Stimulated activated CD8-positive, alpha-beta memory T cell treated with anti-CD3 and anti-CD28 coated beads, Interleukin-4, amount 100 ng/mL, for 24 hours (primary cell): Measurements from ENCODE around the gene SPATA32.

Experiments
- DNase-seq: peaks from one replicate; pipeline ENCODE4 v3.0.0-alpha.2; 2020; ENCODE audit warnings: low read depth

SPATA32 gene

GRCh38 chr17:45293413-45294211, 31.7 kb upstream of the SPATA32 start:
- no peak for DNase-seq

DNA sequence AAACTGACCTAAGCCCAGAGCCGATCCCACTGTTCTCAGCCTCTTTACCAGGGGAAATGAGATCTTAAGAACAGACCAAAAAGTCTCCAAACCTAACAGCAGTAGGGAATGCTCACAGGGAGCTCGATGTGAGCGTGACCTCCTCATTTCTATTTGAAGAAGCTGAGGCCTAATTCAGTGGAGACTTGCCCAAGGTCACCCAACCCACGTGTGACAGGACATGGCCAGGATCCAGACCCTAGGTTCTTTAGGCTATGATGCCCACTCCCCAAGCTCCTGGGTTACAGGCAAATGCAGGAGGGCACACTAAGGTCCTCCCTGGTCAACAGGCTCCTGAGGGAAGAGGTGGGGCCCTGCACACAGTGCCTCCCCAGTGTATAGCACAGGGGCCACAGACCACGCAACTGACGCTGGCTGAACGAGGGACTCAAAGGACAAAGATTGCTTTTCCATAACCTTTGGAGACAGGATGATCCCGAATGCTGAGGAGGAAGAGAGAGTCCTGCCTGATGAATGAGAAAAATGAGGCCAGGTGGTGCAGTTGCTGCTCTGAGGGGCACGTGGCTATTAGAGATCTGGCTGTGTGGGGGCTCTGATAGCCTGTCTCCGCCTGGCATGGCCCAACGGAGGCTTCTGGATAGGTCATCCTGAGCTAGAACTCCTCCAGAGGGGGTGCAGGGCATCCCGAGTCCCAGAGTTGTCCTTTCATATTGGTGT, 31.0 kb upstream of the SPATA32 start:
- no peak for DNase-seq

DNA sequence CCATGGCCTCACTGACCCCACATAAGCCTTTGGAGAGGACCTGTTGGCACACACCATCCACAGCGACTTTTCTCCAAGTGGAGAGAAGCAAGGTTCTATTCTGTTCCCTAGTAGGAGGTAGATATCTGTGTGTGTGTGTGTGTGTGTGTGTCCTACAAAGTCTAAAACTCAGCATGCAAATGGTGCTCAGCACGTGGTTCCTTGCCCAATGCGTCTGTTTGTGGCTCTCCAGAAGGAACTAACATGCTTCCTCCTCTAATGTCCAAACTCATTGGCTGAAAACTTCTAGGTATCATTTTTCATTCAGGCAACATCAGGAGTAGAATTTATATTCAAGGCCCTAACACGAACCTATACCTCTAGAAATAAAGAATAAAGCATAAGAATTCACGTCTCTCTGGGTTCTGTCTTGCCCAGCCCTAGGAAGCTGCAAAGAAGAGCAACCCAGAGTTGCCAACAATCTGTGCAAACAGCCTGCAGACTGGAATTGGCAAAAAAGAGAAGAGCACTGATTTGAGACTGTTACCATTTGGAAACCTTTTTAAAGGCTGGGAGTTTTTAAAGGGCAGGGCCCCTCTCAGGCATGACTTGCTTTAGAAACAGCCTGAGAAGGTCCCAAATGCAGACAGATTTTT, 29.4 kb upstream of the SPATA32 start:
- no peak for DNase-seq

DNA sequence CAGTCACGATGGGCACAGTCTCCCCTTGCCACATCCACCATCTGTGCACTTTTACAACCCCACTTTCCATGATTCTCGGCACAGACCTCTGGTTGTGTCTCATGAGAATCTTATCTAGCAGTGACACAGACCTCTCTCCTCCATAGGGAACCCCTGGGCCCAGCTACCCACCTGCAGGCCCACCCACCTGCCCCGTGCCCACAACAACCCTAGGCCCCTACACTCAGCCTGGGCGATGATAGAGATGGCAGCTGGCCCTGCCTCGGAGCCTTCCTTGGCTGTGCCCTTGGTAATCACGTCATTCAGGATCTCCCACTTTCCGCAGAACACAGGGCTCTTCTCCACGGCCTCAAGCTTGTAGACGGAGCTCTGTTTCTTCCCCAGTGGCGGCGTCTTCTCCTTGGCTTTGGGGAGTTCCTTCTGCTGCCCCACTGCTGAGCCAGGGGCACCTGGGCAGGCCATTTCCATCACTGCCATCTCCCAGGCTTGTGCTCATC, 28.4 kb upstream of the SPATA32 start:
- DNase-seq: no peak

DNA sequence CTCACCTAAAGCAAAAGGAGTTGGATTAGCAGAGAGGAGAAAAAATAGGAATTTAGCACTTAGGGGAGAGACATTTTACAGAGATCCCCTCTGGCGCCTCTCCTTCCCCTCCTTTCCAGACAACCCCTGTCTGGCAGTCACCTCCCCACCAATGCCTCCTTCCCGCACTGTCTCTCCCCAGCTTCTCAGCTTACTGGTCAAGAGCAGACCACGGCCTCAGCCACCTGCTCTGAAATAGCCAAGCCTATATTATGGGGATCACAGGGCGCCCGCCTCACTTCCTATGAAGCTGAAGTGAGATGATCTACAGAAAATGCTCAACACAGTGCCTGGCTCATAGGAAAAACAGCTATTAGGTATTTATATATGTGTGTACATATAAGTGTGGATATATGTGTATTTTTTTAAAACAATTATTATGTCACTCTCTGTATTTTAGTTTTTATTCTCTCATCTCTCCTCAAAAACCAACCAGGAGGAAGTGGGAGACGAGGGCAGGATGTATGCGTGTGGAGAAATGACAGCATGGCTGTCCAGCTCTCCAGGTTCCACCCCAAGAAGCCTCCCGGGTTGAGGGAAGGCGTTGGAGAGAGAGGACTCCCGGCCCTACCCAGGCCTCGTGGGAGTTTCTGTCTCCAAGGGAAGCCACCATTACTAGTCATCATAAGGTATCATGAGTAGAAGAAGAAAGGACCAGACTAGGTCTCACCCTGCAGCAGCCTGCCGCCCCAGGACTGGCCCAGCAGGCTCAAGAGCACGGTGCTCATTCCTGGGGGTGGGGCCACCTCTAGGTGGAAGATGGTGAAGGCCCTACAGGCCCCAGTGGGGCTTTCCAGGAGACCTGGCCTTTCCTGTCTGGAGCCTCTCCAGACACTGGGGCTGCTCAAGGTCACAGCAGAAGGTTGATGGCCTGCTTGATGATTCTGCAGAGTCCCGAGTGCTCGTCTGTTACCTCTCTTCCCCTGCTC, 27.7 kb upstream of the SPATA32 start:
- no peak for DNase-seq

GRCh38 chr17:45288825-45289224, 26.9 kb upstream of the SPATA32 start:
- no peak for DNase-seq

- no peak for DNase-seq
Observed at GRCh38 chr17:45287526-45288500, 25.9 kb upstream of the SPATA32 start.

DNA sequence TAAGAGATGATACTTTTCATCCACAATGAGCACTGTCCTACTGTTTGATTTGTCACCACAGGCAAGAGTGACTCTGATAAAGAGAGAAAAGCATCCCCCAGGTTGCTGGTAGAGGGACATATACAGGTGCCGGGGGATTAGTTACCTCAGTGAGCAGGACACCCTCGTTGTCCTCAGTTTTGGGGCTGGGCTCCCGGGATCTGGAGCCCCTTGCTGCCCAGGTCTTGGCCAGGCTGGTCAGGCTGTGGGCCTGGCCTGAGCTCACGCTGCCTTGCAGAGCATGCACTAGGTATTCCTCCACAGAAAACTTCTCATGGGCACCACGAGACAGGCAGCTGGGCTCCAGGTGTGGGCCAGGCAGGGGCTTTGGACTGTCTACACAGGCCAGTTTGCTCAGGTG, 24.4 kb upstream of the SPATA32 start:
- DNase-seq: no peak

DNA sequence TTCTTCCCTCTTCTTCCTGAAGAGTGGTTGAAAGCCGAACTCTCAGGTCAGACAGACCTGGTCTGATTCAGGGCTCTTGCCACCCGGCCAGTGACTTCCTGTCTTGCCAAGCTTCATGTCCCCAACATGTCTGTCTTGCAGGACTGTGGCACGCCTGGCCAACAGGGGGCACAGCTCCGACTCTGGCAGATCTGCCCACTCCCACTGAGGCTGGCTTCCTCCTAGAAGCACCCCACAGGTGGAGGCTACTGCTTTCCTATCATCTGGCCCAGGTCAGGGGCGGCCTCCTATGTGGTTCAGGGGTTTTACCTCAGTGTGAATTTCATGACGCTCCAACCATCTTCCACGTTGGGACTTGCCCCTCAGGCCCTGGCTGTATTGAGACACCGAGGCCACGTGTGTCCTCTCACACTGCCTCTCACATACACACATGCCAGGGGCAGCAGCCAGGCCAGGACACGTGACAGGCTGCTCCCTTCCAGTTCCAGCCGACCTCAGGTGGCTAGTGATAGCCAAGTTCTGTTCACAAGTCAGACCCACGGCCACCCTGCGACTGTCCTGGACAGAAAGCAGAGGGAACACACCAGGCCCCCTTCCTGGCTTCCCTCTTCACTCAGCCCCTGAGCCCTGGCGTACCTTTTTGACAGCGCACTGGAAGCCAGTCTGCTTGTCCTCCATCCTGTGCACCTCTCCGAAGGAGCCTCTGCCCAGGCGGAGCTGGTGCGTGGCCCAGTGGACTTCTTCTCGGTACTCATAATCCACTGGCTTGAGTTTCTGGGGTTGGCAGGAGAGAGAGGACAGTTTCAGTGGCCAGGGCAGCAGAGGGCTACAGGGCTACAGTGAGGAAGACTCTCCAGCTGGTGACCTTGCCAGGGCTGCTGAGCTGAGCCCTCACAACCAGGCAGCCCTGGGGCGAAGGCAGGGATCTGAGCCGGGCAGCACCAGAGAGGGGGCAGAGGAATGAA, 22.6 kb upstream of the SPATA32 start:
- DNase-seq: peak; percentile 33

- DNase-seq: no peak
Observed at GRCh38 chr17:45283711-45284110, 21.8 kb upstream of the SPATA32 start.

- no peak for DNase-seq
Observed at GRCh38 chr17:45282683-45283644, 21.1 kb upstream of the SPATA32 start.

- no peak for DNase-seq
Observed at GRCh38 chr17:45279898-45280297, 18.0 kb upstream of the SPATA32 start.

GRCh38 chr17:45277992-45278391, 16.1 kb upstream of the SPATA32 start:
- DNase-seq: no peak

GRCh38 chr17:45277216-45277849, 15.4 kb upstream of the SPATA32 start:
- DNase-seq: peak; percentile 79

GRCh38 chr17:45276031-45276430, 14.1 kb upstream of the SPATA32 start:
- DNase-seq: no peak

GRCh38 chr17:45274033-45274432, 12.1 kb upstream of the SPATA32 start:
- no peak for DNase-seq

DNA sequence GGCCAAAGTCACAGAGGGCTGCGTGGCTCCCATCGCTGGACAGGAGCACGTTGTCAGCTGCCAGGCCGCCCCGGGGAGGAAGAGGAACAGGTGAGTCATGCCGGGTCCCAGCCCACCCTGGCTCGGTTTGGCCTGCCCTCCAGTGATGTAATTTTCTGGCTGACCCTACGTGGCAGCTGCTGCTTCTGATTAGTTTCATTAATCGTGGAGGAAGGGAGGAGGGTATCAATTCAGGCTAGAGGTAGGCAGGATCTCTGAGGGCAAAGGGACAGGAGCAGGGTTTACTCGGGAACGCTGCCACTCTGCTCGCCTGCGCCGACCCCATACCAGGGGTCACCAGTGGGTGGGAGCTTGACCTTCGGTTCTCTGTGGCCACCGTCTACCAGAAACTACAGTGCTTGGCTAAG, 11.7 kb upstream of the SPATA32 start:
- no peak for DNase-seq

DNA sequence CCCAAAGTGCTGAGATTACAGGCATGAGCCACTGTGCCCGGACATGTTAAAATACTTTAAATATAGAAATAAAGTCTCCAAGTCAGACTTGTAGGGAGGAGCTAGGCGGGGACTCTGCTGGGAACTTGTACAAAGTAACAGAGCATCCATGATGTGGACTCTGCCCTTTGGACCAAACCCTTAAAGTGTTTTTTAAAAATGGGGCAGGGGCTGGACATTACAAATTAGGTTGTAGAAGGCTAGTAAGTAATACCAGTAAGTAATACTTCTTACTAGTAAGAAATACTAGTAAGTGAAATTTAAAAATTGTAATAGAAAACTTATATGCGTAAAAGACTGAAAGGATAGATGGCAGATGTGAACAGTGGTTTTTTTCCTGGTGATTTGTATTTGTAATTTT, 9.7 kb upstream of the SPATA32 start:
- no peak for DNase-seq
